Epidermal melanocyte (primary cell): ENCODE data around the gene ABCA6.
"Not testable (repeated sequence)": the region's sequence is repeated elsewhere in the genome, so short reads cannot be mapped to it uniquely, and the experiment has no call there.

Experiments
- DNase-seq: peaks from one replicate; pipeline ENCODE4 v3.0.0; 2011; ENCODE audit warnings: low spot score; ENCODE audit not compliant: insufficient read length

ABCA6 gene

GRCh38 chr17:69078864-69079263 lies 62.8 kb downstream of the ABCA6 start:
- no peak for DNase-seq

GRCh38 chr17:69075823-69076222 lies 65.9 kb downstream of the ABCA6 start:
- DNase-seq = no peak

- not testable (repeated sequence) for DNase-seq
Measured at GRCh38 chr17:69073392-69073791, 68.3 kb downstream of the ABCA6 start.

- DNase-seq = not testable (repeated sequence)
Measured at GRCh38 chr17:69072803-69073256, 68.9 kb downstream of the ABCA6 start.

- DNase-seq = not testable (repeated sequence)
Measured at GRCh38 chr17:69071233-69071586, 70.5 kb downstream of the ABCA6 start.

- DNase-seq = not testable (repeated sequence)
Measured at GRCh38 chr17:69070378-69071232, 71.1 kb downstream of the ABCA6 start.

GRCh38 chr17:69069226-69069750 lies 72.4 kb downstream of the ABCA6 start:
- DNase-seq = no peak

- no peak for DNase-seq
Measured at GRCh38 chr17:69067274-69068047, 74.2 kb downstream of the ABCA6 start.

- DNase-seq = no peak
Measured at GRCh38 chr17:69066482-69066881, 75.2 kb downstream of the ABCA6 start.

GRCh38 chr17:69065113-69065512 lies 76.6 kb downstream of the ABCA6 start:
- DNase-seq = no peak

- no peak for DNase-seq
Measured at GRCh38 chr17:69064476-69064875, 77.2 kb downstream of the ABCA6 start.

- DNase-seq = no peak
Measured at GRCh38 chr17:69064001-69064400, 77.7 kb downstream of the ABCA6 start.

- DNase-seq = no peak
Measured at GRCh38 chr17:69062860-69063581, 78.7 kb downstream of the ABCA6 start.

- no peak for DNase-seq
Measured at GRCh38 chr17:69061721-69062556, 79.8 kb downstream of the ABCA6 start.

- no peak for DNase-seq
Measured at GRCh38 chr17:69060822-69061221, 80.9 kb downstream of the ABCA6 start, which contains the start of gene ABCA9. TSS of gene ABCA9 (minus strand) at chr17:69060927. CDS start at chr17:69051126, 9,801 bp downstream.

GRCh38 chr17:69059458-69060175 lies 82.1 kb downstream of the ABCA6 start:
- no peak for DNase-seq

- no peak for DNase-seq
Measured at GRCh38 chr17:69058165-69058564, 83.5 kb downstream of the ABCA6 start.

GRCh38 chr17:69057280-69057679 lies 84.4 kb downstream of the ABCA6 start:
- DNase-seq = no peak

- DNase-seq = no peak
Measured at GRCh38 chr17:69056179-69056823, 85.4 kb downstream of the ABCA6 start.
